ENCODE data around the gene CDCA7. TPM values are rescaled to one million over a fixed set of nuclear protein-coding genes. Genes with fewer than 3 reads are reported as not detected.
"Not testable (repeated sequence)": the region's sequence is repeated elsewhere in the genome, so short reads cannot be mapped to it uniquely, and the experiment has no call there.

CDCA7 gene
- total and polyA plus RNA-seq, 3 donors from 2014 or later = 10.8 to 14.6 (median 10.8) TPM

GRCh38 chr2:173415431-173416381, 61.0 kb downstream of the CDCA7 start:
- H3K9me3 ChIP-seq = no peaks in the 10 kb centered on the region
- intact Hi-C loops (cut with DNase I; ENCODE audit: low total_unique reads) = no loop called here
- 31 to 49% methylated on average over 31 of the region's 31 CpGs for WGBS, 2 donors
- no peaks in the 10 kb centered on the region for H3K4me1 ChIP-seq
- no peaks in the 10 kb centered on the region for H3K27me3 ChIP-seq
- no peak for DNase-seq
- TF ChIP-seq POLR2A (IDR thresholded peaks at IDR 0.05) = no peak
- TF ChIP-seq CTCF (IDR thresholded peaks at IDR 0.05) = no peak
- H3K4me3 ChIP-seq = no peak overlapping the region
- H3K36me3 ChIP-seq (ENCODE audit: low read depth, missing control alignments) = no peaks in the 10 kb centered on the region
- H3K27ac ChIP-seq = no peak overlapping the region

GRCh38 chr2:173416415-173417152, 61.9 kb downstream of the CDCA7 start:
- H3K4me1 ChIP-seq; H3K9me3 ChIP-seq; H3K36me3 ChIP-seq (ENCODE audit: low read depth, missing control alignments); intact Hi-C loops (cut with DNase I; ENCODE audit: low total_unique reads); H3K27ac ChIP-seq; H3K27me3 ChIP-seq; DNase-seq; H3K4me3 ChIP-seq: not testable (repeated sequence)
- WGBS, 2 donors = 47 to 79% methylated on average over 26 of the region's 26 CpGs

DNA sequence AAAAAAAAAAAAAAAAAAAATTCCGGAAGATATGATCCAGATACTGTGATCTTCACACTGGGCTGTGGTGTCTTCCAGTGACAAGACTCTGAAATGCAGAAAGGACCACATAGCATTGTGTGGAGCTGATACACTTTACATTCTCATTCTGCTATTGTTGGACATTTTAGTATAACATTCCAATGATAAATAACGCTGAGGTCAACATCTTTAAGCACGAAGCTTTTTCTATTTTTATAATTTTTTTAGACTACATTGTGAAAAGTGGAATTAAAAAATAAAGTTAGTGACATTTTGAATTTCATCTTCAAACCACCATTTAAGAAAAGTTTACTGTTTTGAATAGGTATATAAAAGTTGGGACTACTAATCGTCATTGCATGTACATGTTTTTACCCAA, 62.7 kb downstream of the CDCA7 start:
- H3K27ac ChIP-seq = no peak overlapping the region
- intact Hi-C loops (cut with DNase I; ENCODE audit: low total_unique reads) = no loop called here
- no peaks in the 10 kb centered on the region for H3K4me1 ChIP-seq
- H3K4me3 ChIP-seq = no peak overlapping the region
- no peaks in the 10 kb centered on the region for H3K9me3 ChIP-seq
- DNase-seq = no peak
- no peak for TF ChIP-seq CTCF (IDR thresholded peaks at IDR 0.05)
- no peaks in the 10 kb centered on the region for H3K36me3 ChIP-seq (ENCODE audit: low read depth, missing control alignments)
- WGBS, 2 donors = 59 to 79% methylated on average over 4 of the region's 4 CpGs
- H3K27me3 ChIP-seq = no peaks in the 10 kb centered on the region

GRCh38 chr2:173417802-173418201, 63.1 kb downstream of the CDCA7 start:
- DNase-seq = no peak
- Histone ChIP-seq H3K36me3 (ENCODE audit: low read depth, missing control alignments) (no peaks in the 10 kb centered on the region), H3K4me3 (no peak overlapping the region), H3K27ac (no peak overlapping the region), H3K27me3 (no peaks in the 10 kb centered on the region), H3K9me3 (no peaks in the 10 kb centered on the region), H3K4me1 (no peaks in the 10 kb centered on the region)
- TF ChIP-seq CTCF (IDR thresholded peaks at IDR 0.05) (no peak), POLR2A (IDR thresholded peaks at IDR 0.05) (no peak)
- intact Hi-C loops (cut with DNase I; ENCODE audit: low total_unique reads) = no loop called here

Data from testis (tissue), 3 donors.